Osteoblast (primary cell): ENCODE measurements around the gene TBC1D32. TPM values are rescaled to one million over a fixed set of nuclear protein-coding genes. Genes with fewer than 3 reads are reported as not detected.

ENCODE experiments used
- DNase-seq: peaks from one replicate; pipeline ENCODE4 v3.0.0; 2011; ENCODE audit warnings: low spot score, mixed read lengths; ENCODE audit not compliant: insufficient read length; ENCODE audit errors: missing footprints
- H2AFZ ChIP-seq: 2 replicates; pipeline ENCODE4 v1.6.0; 2011; ENCODE audit warnings: mild to moderate bottlenecking, low read length
- H3K27ac ChIP-seq: 2 replicates; pipeline ENCODE4 v1.5.1; 2011; ENCODE audit warnings: mild to moderate bottlenecking, low read depth, low read length, moderate library complexity
- H3K27me3 ChIP-seq: 2 replicates; pipeline ENCODE4 v1.6.0; 2012; ENCODE audit warnings: mild to moderate bottlenecking, control low read depth, inconsistent platforms, low read length, moderate library complexity; ENCODE audit not compliant: insufficient read depth
- H3K36me3 ChIP-seq: 2 replicates; pipeline ENCODE4 v1.5.1; 2011; ENCODE audit warnings: mild to moderate bottlenecking, low read length, control low read depth, moderate library complexity; ENCODE audit not compliant: insufficient read depth
- H3K4me1 ChIP-seq: 2 replicates; pipeline ENCODE4 v1.5.1; 2011; ENCODE audit warnings: mild to moderate bottlenecking, low read length, control low read depth, moderate library complexity; ENCODE audit not compliant: insufficient read depth
- H3K4me2 ChIP-seq: 2 replicates; pipeline ENCODE4 v1.6.0; 2011; ENCODE audit warnings: mild to moderate bottlenecking, low read length; ENCODE audit not compliant: insufficient read depth
- H3K4me3 ChIP-seq: fragments of 200-600 bp; sonication (generic); 3 replicates; pipeline ENCODE4 v1.5.1; 2012; ENCODE audit warnings: mild to moderate bottlenecking, low read length, inconsistent platforms; ENCODE audit not compliant: insufficient read depth
- H3K79me2 ChIP-seq: 2 replicates; pipeline ENCODE4 v1.6.0; 2012; ENCODE audit warnings: mild to moderate bottlenecking, low read length, control low read depth, inconsistent platforms; ENCODE audit not compliant: insufficient read depth
- H3K9me3 ChIP-seq: 2 replicates; pipeline ENCODE4 v1.5.1; 2011; ENCODE audit warnings: low read depth, low read length, control low read depth
- H4K20me1 ChIP-seq: 2 replicates; pipeline ENCODE4 v1.6.0; 2012; ENCODE audit warnings: mild to moderate bottlenecking, low read length, control low read depth; ENCODE audit not compliant: insufficient read depth
- total RNA-seq: library from RNA; depleted of rRNA; stranded (reverse); fragments of >200 nt; gene quantifications from 2 replicates; pipeline ENCODE4 v1.2.3, GENCODE V29; 2012
- TF ChIP-seq, protein P1 (sequence below): IDR thresholded peaks from 2 replicates; pipeline ENCODE4 v1.5.1; 2011; ENCODE audit warnings: mild to moderate bottlenecking, low read depth, low read length, moderate library complexity; ENCODE audit errors: extremely low read depth

Gene TBC1D32
- total RNA-seq, 1 donor, result 17.4 TPM

DNA sequence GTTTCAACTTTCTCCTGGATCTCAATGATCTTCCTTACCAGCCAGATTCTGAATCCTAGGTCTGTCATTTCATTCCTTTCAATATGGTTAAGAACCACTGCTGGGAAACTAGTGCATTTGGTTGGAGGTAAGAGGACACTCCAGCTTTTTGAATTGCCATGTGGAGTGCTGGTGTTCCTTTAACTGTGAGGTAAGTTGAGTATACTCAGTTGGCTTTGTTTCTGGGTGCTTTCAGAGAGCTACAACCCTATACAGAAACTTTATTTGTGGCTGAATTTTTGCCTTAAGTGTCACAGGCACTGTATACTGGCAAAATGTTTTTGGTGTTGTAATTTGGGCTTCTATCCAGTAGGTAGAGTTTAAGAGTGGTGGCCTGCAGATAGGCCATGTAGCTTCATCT, 175.8 kb downstream of the TBC1D32 start:
- H3K4me3 ChIP-seq, result no peak overlapping the region
- H3K27me3 ChIP-seq, result no peaks in the 10 kb centered on the region
- TF ChIP-seq, protein P1, sequence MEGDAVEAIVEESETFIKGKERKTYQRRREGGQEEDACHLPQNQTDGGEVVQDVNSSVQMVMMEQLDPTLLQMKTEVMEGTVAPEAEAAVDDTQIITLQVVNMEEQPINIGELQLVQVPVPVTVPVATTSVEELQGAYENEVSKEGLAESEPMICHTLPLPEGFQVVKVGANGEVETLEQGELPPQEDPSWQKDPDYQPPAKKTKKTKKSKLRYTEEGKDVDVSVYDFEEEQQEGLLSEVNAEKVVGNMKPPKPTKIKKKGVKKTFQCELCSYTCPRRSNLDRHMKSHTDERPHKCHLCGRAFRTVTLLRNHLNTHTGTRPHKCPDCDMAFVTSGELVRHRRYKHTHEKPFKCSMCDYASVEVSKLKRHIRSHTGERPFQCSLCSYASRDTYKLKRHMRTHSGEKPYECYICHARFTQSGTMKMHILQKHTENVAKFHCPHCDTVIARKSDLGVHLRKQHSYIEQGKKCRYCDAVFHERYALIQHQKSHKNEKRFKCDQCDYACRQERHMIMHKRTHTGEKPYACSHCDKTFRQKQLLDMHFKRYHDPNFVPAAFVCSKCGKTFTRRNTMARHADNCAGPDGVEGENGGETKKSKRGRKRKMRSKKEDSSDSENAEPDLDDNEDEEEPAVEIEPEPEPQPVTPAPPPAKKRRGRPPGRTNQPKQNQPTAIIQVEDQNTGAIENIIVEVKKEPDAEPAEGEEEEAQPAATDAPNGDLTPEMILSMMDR, result no peak
- H3K36me3 ChIP-seq, result no peaks in the 10 kb centered on the region
- no peaks in the 10 kb centered on the region for H4K20me1 ChIP-seq
- no peaks in the 10 kb centered on the region for H3K9me3 ChIP-seq
- DNase-seq, result no peak
- H3K4me1 ChIP-seq, result peaks cover 6% of the 10 kb centered on the region
- no peak overlapping the region for H3K4me2 ChIP-seq
- H3K27ac ChIP-seq, result peak overlapping the region; percentile 35
- H3K79me2 ChIP-seq, result no peaks in the 10 kb centered on the region
- no peak overlapping the region for H2AFZ ChIP-seq

DNA sequence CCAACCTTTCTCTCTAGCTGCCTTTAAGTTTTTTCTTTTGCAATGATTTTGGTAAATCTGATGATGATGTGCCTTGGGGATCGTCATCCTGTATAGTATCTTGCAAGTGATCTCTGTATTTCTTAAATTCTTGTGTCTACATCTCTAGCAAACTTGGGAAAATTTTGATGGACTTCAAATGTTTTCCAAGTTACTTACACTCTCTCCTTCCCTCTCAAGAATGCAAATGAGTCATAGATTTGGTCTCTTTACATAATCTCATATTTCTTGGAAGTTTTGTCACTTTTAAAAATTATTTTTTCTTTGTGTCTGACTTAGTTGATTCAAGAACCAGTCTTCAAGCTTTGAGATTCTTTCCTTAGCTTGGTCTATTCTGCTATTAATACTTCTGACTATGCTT, 176.4 kb downstream of the TBC1D32 start:
- H3K79me2 ChIP-seq, result no peaks in the 10 kb centered on the region
- TF ChIP-seq, protein P1, result no peak
- peaks cover 6% of the 10 kb centered on the region for H3K4me1 ChIP-seq
- no peak overlapping the region for H2AFZ ChIP-seq
- no peaks in the 10 kb centered on the region for H3K9me3 ChIP-seq
- H3K36me3 ChIP-seq, result no peaks in the 10 kb centered on the region
- no peak overlapping the region for H3K4me3 ChIP-seq
- no peaks in the 10 kb centered on the region for H3K27me3 ChIP-seq
- peak overlapping the region; percentile 35 for H3K27ac ChIP-seq
- no peak for DNase-seq
- no peaks in the 10 kb centered on the region for H4K20me1 ChIP-seq
- H3K4me2 ChIP-seq, result no peak overlapping the region

DNA sequence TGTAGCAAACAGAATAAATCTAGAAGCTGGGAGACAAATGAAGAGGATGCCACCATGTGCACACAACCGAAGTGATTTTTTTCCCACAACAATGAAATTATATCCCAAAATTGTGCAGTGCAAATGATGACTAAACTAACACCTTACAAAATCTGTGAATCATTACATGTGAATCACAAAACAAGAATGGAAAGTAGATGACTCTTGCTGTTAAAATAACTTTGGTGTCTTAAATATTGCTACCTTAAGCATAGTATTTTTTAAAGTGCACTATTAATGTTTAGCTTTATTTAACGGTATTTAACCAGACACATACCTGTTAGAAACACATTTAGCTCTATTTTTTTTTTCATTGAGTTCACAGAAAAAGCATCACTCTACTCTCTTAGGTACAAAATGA, 190.8 kb downstream of the TBC1D32 start:
- Histone ChIP-seq H3K36me3 (no peaks in the 10 kb centered on the region), H3K4me2 (peak overlapping the region; percentile 0), H3K4me1 (peaks cover 6% of the 10 kb centered on the region), H3K27ac (no peak overlapping the region), H2AFZ (no peak overlapping the region), H3K4me3 (no peak overlapping the region), H4K20me1 (no peaks in the 10 kb centered on the region), H3K27me3 (no peaks in the 10 kb centered on the region), H3K9me3 (no peaks in the 10 kb centered on the region), H3K79me2 (no peaks in the 10 kb centered on the region)
- no peak for DNase-seq
- TF ChIP-seq, protein P1, result no peak

DNA sequence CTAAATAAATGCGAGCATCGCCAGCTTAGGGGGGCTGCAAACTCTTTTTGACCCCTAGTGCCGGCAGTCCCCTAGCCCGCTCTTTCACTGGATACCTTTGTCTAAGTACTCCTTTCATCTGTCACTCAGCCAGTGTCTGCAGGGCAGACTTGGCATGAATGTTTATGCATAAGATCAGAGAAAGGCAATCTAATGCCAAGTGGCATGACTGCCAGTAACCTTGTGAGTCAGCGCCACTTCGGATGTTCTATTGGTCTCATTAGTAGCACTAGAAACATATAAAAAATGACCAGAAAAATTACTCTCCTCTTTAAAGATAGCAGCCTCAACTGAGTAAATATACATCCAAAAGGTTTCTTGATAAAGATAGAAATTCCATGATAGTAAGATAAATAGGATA, 192.2 kb downstream of the TBC1D32 start:
- DNase-seq, result no peak
- no peaks in the 10 kb centered on the region for H4K20me1 ChIP-seq

More for the DNA sequence above, 192.2 kb downstream of the TBC1D32 start:
- H3K4me2 ChIP-seq, result no peak overlapping the region
- H2AFZ ChIP-seq, result no peak overlapping the region
- no peak overlapping the region for H3K4me3 ChIP-seq
- H3K27me3 ChIP-seq, result no peaks in the 10 kb centered on the region
- H3K79me2 ChIP-seq, result no peaks in the 10 kb centered on the region
- H3K36me3 ChIP-seq, result no peaks in the 10 kb centered on the region
- no peak overlapping the region for H3K27ac ChIP-seq
- TF ChIP-seq, protein P1, result no peak
- H3K9me3 ChIP-seq, result no peaks in the 10 kb centered on the region
- H3K4me1 ChIP-seq, result peaks cover 6% of the 10 kb centered on the region
